HG02938 (cell line): Measurements from ENCODE around the gene PLPP4.

Source experiments
- ATAC-seq: cut with Tn5 transposase; IDR thresholded peaks from one replicate; pipeline ENCODE4 v1.9.1; 2021; ENCODE audit warnings: mild to moderate bottlenecking, moderate library complexity; ENCODE audit not compliant: unreplicated experiment

The PLPP4 gene

DNA sequence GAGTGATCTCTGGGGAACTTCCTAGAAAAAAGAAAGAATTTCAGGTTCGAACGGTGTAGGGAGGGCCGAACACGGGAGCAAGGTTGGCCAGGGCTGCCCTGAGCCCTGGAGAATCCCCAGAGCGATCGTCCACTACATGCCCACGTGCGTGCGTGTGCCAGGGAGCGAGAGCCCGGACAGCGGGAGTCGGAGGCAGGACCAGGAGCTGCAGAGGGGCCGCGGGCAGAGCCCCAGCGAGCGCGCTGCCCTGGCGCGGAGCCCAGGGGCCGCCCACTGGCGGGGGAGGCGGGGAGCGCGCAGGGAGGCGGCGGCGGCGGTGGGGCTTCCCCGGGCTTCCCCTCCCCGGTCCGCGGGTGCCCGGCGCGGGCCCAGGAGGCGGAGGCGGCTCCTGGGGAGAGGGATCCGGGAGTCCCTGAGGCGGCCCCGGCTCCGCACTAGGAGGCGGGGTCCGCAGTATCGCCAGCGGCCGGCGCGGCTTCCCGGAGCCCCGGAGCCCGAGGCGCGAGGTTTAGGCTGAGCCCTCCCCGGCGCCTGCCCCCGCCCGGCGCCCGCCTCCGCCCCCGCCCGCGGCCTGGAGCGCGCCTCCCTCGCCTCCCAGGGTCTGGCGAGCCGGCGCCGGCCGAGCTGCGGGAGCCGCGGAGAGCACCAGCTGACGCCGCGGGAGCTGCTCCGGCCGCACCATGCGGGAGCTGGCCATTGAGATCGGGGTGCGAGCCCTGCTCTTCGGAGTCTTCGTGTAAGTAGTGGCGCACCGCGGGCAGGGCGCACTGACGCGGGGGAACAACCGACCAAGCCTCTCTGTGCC lies at the start of gene PLPP4:
Gene PLPP4 (plus strand): TSS at position 602 of the 805 bp plus-strand sequence. CDS start 79 bp downstream, at position 681.
- no peak for ATAC-seq

DNA sequence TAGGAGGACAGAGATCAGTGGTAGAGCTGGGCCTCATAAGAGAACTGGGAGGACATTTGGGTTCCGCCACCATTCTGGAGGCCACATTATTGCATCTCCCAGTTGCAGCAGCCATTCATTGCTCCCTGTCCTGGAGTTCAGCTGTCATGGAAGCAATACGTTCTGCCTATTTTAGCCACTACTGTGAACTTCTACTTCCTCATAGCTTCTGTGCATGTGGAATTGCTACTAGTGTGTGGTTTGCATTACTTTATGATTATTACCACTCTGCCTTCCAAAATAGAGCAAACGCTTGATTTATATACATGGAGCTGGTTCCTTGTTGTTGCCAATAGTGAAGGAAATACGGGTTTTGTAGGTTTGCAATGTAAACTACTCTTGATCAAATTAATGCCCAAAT lies 47.2 kb upstream of the PLPP4 start:
- ATAC-seq, result no peak

DNA sequence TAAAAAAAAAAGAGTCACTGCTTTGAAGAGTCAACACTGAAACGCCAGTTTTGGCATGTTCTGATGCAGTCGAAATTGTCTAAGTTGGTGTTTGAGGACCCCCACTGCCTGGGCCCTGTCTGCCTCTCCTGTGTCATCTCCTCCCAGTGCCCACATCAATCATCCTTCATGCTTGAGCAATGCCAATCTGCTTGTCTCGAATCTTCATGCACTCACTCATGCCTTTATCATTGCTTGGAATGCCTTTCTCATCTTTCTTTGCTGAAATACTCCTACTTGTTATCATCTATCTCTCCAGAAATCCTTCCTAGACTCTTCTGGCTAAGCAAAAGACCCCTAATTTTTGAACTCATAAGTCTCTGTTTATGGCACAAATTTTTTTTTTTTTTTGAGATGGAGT lies 42.1 kb upstream of the PLPP4 start:
- no peak for ATAC-seq

DNA sequence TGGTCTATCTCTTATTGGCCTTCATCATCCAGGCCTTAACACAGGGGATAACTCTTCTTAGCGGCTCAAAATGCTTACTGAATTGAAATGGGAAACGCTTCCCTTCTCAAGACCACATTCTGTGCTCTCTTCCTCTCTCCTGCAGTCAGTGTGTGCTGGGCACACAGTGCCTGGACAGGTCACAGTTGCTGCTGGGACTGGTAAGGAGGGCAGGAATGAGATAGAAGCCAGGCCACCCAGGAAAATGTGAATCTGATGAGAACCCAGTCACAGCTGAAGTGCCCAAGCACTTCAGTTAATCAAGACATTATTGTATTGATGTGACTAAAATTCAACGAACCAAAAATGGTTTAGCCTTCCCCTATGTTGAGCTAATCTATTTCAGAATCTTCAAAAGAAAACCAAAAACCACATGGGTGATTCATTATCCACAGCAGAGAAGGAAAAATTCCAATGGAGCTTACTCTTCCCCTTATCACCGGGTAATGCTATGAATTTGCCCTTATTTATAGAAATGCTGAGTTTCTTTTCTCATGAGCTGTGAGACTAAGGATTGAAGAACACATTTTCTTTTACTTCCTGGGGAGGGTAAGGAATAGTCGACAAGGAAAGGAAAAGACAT lies 41.2 kb upstream of the PLPP4 start:
- ATAC-seq, result no peak

DNA sequence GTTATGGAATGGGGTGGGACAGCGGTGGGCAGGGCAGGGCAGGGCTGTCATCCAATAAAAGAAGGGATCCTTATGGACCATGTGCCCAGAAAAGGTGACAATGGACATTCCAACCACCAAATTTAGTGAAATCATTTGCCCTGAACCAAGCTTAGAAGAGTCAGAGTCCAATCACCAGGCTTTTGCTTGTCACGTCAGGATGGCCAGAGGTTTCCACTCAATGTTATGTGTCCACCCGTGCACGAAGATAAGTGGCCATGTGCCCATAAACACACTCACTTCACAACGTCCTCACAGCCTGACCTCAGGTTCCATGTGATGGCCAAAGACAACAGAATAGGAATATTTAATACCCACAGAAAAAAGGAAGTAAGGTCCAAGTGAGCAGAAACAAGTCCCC lies 36.6 kb upstream of the PLPP4 start:
- ATAC-seq, result no peak

DNA sequence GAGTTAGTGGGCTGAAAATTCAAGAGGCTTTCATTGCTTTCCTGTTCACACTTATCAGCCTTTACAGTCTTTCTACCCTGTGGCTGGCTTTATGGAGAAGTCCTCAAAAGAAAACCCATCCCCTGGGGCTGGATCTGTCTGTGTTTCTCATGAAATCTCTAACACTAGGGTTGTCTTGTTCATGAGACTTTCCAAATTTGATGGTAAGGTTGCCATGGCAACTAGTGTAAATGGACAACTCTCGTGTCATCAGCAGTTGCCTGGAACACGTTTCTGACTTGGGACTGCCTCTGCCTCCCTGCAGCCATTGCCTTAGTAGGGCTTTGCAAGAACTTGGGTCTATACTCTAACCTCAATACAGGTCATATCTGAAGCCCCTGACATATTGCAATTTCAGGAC lies 35.8 kb upstream of the PLPP4 start:
- no peak for ATAC-seq

DNA sequence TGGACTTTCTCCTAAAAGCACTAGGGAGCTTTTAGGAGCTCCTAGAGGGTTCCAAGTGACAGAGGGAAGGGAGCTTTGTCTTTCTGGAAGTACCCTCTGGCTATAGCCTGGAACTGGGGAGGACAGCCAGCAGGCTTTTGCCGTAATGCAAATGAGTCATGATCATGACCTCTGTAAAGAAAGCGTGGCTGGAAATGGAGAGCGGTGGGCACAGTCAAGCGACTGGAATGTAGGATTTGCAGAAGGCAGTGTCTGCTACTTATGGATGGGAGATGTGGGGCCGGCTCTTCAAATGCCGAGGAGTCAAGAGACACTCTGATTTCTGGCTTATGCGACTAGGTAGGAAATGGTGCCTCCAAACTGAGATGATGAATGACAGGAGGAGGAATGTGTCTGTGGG lies 34.6 kb upstream of the PLPP4 start:
- ATAC-seq, result no peak

DNA sequence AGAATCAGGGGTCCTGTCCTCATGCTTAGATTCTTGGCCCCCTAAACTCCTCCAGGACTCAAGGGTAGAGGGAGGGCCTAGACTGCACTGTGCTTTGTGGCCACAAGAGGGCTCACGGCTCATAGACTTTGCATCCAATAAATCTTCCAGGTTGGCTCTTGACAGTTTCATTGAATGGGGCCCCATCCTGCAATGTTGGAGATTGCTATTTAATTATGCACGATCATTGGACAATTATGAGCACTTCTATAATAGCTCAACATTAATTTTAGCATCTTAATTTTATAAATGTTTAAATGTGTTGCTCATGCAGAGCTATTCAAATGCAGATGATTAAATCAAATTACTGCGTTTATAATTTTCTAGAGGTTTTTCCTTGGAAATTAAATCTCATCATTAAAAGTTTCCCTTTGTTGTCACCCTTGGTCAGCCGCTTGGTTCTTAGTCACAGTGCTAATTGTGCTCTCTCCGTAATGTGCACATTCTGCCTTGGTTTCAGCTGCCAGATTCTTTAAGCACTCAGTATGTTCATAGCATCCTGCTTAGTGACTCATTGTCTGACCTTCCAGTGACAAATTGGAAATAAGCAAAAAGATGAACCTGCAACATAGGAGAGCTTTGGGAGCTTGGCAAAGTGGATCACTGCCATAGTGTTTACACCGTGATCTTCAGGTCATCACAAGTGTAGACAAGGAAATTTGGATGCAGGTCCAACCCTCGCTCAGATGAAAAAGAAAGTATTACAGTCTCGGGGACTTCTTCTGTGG lies 33.4 kb upstream of the PLPP4 start:
- no peak for ATAC-seq

DNA sequence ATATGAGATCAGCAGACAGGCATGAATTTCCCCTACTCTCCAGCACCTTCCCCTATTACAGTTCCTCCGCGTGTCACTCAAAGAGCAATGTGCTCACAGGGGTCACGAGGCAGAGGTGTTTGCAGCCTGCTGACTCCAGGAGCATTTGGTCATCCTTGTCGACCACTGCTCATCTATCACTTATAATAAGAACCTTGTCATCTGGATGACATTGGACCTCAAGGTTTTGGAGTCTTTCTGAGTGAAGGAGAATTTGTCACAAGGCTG lies 32.9 kb upstream of the PLPP4 start:
- ATAC-seq, result no peak

DNA sequence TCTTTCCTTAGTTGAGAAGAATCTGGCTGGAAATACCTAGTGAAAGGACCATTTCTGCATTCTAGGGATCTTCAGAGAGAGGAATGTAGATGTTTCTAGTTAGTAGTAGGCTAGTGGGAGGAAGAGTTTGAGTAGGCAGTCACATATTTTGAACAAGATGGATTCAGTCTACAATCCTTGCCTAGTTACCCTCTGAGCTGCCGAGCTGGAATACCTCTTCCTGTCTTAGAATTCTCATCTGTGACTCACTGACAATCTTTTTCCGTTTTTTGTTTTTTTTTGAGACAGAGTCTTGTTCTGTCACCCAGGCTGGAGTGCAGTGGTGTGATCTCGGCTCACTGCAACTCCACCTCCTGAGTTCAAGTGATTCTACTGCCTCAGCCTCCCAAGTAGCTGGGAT lies 30.7 kb upstream of the PLPP4 start:
- no peak for ATAC-seq

DNA sequence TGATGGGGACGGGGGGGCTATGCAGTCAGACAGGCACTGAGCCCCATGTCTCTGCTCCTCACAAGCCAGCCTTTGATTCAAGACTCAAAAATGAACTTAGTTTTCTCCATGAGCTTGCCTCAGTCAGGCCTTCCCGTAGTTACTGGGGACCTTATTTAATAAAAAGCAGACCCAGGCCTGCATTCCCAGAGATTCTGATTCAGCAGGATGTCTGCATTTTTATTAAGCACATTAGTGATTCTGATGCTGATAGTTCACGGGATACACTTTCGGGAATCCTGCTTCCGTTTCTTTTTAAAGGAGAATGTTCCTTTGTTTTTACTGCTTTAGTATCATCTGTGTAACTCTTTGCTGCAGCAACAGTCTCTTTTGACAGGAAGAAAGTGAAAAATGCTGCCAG lies 28.3 kb upstream of the PLPP4 start:
- ATAC-seq, result no peak

DNA sequence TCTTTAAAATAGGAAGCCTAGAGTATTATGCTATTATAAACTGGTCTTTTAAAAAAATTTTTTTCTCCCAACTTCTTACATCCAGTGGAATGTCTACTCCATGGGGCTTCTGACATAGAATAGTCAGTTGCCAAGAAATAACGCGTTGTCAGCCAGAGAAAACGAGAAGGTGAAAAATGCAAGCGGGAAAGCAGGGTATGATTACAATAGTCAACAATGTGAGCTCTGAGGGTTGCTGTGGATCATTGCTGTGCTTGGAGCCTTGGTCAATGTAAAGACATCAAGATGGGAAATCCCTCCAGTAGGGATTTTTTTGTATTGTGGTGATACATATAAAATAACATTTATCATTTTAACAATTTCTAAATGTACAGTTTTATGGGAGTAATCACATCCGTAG lies 27.6 kb upstream of the PLPP4 start:
- ATAC-seq, result no peak

DNA sequence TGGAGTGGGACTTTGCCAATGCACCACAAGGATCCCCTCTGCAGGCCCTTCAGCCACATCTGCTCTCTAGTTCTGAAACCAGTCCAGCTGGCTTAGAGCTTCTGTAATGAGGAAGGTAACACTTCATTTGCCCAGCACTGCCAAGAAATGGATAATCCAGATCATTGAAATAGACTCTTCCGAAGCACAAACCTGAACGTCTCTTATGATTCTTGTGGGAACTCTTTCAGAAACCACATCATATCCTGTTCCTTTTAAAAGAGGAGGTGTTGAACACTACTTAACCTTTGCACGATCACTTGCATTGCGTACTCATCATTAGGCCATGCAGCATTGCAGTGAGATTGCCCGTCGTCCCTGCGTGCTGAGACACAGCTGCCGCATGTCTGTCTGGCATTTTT lies 25.8 kb upstream of the PLPP4 start:
- ATAC-seq, result no peak

DNA sequence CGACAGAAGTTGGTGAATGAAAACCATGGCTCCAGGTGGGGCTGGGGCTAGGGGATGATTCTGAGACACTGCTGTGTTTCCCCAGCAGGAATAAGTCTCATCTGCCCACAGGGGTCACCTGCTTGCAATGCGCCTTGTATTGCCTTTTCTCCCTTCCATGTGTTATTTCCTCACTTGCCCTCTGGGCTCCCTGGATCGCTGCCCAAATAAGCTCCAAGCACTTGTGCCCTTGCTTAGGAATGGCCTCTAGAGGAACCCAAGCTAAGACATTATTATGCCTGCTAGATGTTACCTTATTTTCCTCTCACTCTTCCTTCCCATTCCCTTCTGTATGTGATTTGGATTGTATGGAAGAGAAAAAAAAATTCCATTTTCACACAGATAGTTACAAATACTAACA lies 24.8 kb upstream of the PLPP4 start:
- no peak for ATAC-seq

DNA sequence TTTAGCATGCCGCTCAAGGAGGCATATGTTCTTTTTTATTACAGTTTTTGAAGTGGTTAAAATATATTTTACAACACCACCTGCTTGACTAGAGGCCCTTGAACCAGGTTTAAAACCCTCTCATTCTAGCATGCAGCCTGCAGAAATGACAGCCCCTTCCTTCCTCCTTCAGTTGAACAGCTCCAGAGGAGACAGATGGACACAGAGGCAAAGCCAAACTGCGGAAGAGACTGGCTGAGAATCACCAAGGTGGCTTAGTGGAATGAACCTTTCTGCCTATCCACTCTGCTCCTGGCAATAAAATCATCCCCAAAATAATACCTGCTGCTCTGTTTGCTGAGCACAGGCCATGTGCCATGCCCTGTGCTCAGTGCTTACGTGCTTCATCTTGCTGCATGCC lies 23.9 kb upstream of the PLPP4 start:
- ATAC-seq, result no peak

DNA sequence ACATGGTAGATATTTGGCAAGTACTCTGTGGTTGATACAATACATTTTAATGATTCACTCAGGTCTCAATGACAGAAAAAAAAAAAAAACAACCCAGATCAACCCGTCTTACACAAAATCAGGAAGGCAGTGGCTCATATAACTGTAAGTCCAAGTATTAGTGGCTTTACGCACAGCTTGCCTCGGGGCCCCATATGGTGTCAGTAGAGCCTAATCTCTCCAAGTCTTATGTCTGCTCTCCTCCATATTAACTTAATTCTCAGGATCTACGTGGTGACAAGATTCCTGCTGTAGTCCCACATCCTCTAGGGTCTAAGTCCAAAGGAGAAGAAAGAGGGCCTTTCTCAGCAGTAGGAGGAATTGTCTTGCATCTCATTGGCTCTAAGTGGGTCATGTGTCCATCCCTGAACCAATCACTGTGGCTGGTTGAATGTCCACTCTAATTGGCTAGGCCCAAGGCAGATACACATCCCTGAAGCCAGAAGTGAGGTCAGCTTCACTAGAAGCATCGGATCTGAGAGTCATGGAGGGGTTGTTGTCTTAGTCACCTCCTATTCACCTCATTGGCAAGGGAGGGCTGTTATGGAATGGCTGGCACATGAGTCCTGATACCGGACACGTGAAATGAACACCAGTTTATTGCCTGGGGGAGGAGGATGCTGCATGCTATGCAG lies 20.5 kb upstream of the PLPP4 start:
- no peak for ATAC-seq

DNA sequence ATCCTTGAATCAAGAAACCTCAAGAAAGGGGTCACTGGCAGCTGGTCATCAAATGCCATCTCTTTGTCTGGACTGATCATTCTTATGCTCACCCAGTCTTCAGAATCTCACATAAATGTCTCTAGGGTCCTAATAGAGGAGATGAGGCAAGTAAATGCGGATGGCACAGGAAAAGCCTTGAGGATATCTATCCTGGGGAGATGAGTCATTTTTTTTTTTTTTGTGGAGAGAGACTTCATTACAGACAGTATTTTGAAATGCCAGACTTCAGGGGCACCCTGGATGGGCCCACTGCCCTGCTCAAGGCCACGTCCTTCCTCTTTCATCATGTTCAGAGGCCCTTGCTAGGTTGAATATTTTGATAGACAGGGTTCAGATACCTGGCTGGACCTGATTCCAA lies 19.5 kb upstream of the PLPP4 start:
- no peak for ATAC-seq

DNA sequence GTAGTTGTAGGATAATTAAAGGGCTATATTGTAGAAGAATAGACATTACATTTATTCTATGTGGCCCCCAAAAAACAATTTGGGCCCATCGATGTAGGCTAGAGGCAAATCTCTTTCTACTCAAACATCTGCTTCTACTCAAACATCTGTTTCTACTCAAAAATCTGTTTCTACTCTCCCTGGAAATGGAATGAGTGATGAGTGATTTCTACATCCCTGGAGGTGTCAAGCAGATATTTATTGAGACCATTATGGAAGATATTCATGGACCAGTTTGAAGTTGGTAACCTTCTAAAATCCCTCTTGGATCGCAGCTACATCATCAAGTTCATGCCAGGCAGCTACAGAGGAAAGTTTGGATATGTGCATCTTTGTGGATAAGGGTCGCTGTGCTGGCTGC lies 5.1 kb upstream of the PLPP4 start:
- ATAC-seq, result no peak

DNA sequence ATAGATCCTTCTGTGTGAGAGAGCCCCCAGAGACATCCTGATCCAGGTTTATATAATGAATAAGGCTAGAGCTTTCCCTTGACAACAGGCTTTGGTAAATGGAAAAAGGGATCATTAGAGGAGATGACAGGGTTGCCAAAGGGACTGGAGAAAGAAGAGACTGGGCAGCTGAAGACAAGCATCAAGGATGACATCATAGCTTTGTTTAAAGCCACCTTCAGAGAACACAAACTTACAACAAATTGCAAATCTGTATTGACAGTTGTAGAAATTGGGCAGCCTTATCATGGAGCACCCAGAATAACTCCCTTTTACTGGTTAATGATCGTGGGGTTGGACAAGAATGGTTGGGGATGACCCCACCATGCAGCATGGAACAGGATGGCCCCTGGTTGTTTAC lies 3.7 kb upstream of the PLPP4 start:
- no peak for ATAC-seq

DNA sequence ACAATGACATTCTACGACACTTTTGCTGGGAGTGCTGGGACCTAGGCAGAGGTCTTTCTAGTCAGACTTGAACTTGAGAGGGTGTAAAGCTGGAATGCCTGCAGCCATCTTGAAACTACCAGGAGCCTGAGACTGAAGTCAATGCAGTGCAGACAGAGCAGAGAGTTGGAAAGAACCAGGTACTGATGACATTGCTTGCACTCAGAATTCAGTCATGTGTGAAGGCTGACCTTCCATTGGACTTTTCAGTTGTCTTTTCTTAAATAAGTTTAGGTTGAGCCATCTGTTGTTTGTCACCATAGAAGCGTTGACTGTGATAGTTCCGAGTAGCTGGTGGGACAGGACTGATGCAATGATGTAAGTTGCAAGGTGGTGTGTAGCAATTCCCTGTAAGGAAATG lies 3.1 kb upstream of the PLPP4 start:
- no peak for ATAC-seq

DNA sequence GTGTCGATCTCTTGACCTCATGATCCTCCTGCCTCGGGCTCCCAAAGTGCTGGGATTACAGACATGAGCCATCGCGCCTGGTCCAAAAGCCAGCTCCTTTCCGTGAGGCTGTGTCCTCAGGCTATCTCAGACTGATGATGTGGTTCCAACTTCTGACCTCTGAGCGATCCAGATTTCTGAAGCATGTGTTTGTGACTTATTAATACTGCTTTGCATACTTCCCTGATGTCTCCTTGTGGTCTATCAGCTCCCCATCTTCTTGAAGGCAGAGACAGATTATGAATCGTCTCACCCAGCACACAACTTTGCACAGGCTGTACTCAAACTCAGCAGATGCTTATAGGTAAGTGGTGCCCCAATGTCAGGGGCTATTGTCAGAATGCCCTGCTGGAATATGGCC lies 2.0 kb upstream of the PLPP4 start:
- ATAC-seq, result no peak

DNA sequence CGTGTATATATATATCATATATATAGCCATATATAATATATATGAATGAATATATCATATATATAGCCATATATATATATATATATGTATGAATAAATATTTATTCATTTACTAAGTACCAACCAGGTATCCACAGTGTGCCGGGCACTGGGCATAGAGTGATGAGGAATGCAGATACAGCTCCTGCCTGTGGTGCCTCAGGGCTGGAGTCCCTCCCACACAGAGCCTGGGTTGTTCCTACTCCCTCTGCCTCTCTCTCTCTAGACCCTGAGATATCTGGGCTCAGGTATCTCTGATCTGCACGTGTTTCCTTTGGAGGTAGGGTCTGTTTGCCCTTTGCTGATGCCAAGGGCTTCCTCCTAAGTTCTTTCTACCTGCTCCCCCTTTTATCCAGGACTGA lies 1.4 kb upstream of the PLPP4 start:
- ATAC-seq, result no peak
